NT2/D1 (cell line): Measurements from ENCODE around the gene HMGA1.

Experiments
- SUZ12 ChIP-seq: IDR thresholded peaks from 2 replicates; pipeline ENCODE4 v1.6.1; 2011; ENCODE audit not compliant: insufficient read length, insufficient read depth; ENCODE audit errors: extremely low read depth
- YY1 ChIP-seq: IDR thresholded peaks from 2 replicates; pipeline ENCODE4 v1.6.1; 2011; ENCODE audit not compliant: insufficient read length, insufficient read depth
- ZNF274 ChIP-seq: IDR thresholded peaks from 2 replicates; pipeline ENCODE4 v1.6.1; 2011; ENCODE audit warnings: mild to moderate bottlenecking, low read depth, low read length

GRCh38 chr6:34267746-34268145, 31.1 kb downstream of the HMGA1 start:
- no peak for TF ChIP-seq YY1
- no peak for TF ChIP-seq ZNF274
- TF ChIP-seq SUZ12, result no peak
